CD4-positive, alpha-beta T cell (primary cell): ENCODE measurements around the gene VGLL4. TPM values are rescaled to one million over a fixed set of nuclear protein-coding genes. Genes with fewer than 3 reads are reported as not detected.

Experiments used
- ATAC-seq: fragments of 200-7000 bp; cut with Tn5 transposase; one replicate; pipeline ENCODE4 v1.10.0; 2022; ENCODE audit warnings: mild to moderate bottlenecking; ENCODE audit not compliant: poor library complexity
- CTCF ChIA-PET: fragments of 350-600 bp; sonication (Branson Sonifier 250); formaldehyde crosslinking; loops from one replicate; lab custom pipeline; 2021; ENCODE audit warnings: antibody characterized with exemption, inconsistent platforms; lab: Charles Lee
- POLR2A ChIA-PET: fragments of 350-600 bp; sonication (Branson Sonifier 250); formaldehyde crosslinking; loops from one replicate; lab custom pipeline; 2021; ENCODE audit warnings: antibody characterized with exemption, inconsistent platforms; lab: Charles Lee
- DNase-seq, 14 experiments: peaks; one replicate each; pipeline ENCODE4 v3.0.0-alpha.2; 2013 to 2020; ENCODE audit warnings: mixed read lengths in 2 of 14
- H3K27ac ChIP-seq, 2 donors: one replicate each; pipeline versions ENCODE4 v1.5.1 to v1.7.0; 2013; ENCODE audit warnings: low read length in 2 of 2, low read depth in 1 of 2, mild to moderate bottlenecking in 1 of 2
- H3K27me3 ChIP-seq, 2 experiments: 1 replicate in 1 of 2; 2 replicates in 1 of 2; pipeline versions ENCODE4 v1.6.1 to v1.7.0; 2013; ENCODE audit warnings: low read length in 2 of 2, control low read depth in 1 of 2, mild to moderate bottlenecking in 1 of 2, moderate library complexity in 1 of 2; ENCODE audit not compliant: insufficient read depth in 2 of 2, control insufficient read depth in 1 of 2
- H3K36me3 ChIP-seq: one replicate; pipeline ENCODE4 v1.6.1; 2013; ENCODE audit warnings: low read length, control low read depth; ENCODE audit not compliant: insufficient read depth
- H3K4me1 ChIP-seq: one replicate; pipeline ENCODE4 v1.6.1; 2013; ENCODE audit warnings: low read length, control low read depth; ENCODE audit not compliant: insufficient read depth
- H3K4me3 ChIP-seq: one replicate; pipeline ENCODE4 v1.5.1; 2013; ENCODE audit warnings: mild to moderate bottlenecking, low read length, moderate library complexity
- H3K9me3 ChIP-seq, 2 experiments: 1 replicate in 1 of 2; 2 replicates in 1 of 2; pipeline versions ENCODE4 v1.6.1 to v1.7.0; 2013; ENCODE audit warnings: low read length in 2 of 2, mild to moderate bottlenecking in 2 of 2, control low read depth in 1 of 2, moderate library complexity in 1 of 2; ENCODE audit not compliant: control insufficient read depth in 1 of 2, insufficient read depth in 1 of 2
- H3K27ac Mint-ChIP-seq: one replicate; pipeline ENCODE4 v1.8.0; 2020; ENCODE audit warnings: mixed read lengths
- H3K27me3 Mint-ChIP-seq: one replicate; pipeline ENCODE4 v1.8.0; 2021; ENCODE audit warnings: mixed read lengths
- H3K36me3 Mint-ChIP-seq: one replicate; pipeline ENCODE4 v1.8.0; 2021; ENCODE audit warnings: low read depth, mixed read lengths
- H3K4me1 Mint-ChIP-seq: one replicate; pipeline ENCODE4 v1.8.0; 2021; ENCODE audit warnings: low read depth, mixed read lengths
- H3K4me3 Mint-ChIP-seq: one replicate; pipeline ENCODE4 v1.8.0; 2020; ENCODE audit warnings: mild to moderate bottlenecking, mixed read lengths
- H3K9me3 Mint-ChIP-seq: one replicate; pipeline ENCODE4 v1.8.0; 2020; ENCODE audit warnings: mixed read lengths
- intact Hi-C, 2 experiments: fragments of 100-400 bp; cut with DNase I in 1 of 2; cut with micrococcal nuclease in 1 of 2; formaldehyde crosslinking; loops; one replicate each; pipeline versions ENCODE4 v1.15.1 to v1.9.0; 2023 to 2025; cut with DNase I, micrococcal nuclease
- total RNA-seq, 174 experiments: library from RNA in 2 of 174; stranded (reverse) in 2 of 174; gene quantifications; one replicate each; pipeline ENCODE4 v1.2.3 and lab custom pipeline; 2021 to 2026
- TF ChIP-seq, protein P1 (sequence below): fragments of 200-600 bp; IDR thresholded peaks from one replicate; pipeline ENCODE4 v1.8.0; 2022; ENCODE audit warnings: antibody characterized with exemption, mild to moderate bottlenecking

VGLL4 gene
- total RNA-seq, 2 experiments from 2014 or later: 10.5 to 11.3 TPM

DNA sequence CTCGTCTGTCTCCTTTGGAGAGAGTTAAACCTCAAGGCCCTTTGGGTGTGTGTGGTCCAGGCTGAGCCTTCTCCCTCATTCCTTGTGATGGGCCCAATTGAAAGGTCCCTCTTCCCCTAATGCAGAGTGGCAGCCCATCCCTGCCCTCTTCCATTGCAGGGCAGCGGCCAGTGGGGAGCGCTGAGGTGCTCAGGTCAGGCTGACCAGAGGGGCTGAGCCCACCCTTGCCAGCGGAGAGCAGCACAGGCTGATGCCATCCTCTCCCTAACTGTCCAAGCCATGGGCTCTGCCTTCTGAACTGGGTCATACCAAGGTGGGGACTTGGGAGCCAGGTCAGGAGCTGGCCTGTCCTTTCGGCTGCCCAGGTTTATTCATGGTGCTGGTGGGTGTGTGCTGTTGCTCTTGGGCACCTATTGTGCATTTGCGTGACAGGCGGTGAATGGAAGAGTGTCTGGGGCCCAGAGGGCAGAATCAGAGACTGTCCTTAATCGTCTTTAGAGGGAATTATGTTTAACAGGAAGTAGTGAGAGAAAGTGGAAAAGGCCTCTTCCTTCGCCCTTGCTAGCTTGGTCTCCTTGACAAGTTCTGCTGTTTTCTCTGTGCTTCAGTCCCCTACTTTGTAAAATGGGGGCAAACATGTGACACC is 96.9 kb downstream of the VGLL4 start:
- ChIA-PET POLR2A (no interaction called here), CTCF (no interaction called here)
- Mint-ChIP-seq H3K4me3 (no peak overlapping the region), H3K36me3 (peaks cover 11% of the 10 kb centered on the region), H3K9me3 (no peaks in the 10 kb centered on the region), H3K27me3 (no peaks in the 10 kb centered on the region), H3K4me1 (no peaks in the 10 kb centered on the region), H3K27ac (no peak overlapping the region)
- intact Hi-C loops: no loop called here
- peaks cover 0 to 4% of the 10 kb centered on the region in 2 experiments for H3K9me3 ChIP-seq
- H3K27ac ChIP-seq: no peak overlapping the region
- H3K27me3 ChIP-seq: no peaks in the 10 kb centered on the region
- DNase-seq (no peak), ATAC-seq (no peak)
- TF ChIP-seq, protein P1, sequence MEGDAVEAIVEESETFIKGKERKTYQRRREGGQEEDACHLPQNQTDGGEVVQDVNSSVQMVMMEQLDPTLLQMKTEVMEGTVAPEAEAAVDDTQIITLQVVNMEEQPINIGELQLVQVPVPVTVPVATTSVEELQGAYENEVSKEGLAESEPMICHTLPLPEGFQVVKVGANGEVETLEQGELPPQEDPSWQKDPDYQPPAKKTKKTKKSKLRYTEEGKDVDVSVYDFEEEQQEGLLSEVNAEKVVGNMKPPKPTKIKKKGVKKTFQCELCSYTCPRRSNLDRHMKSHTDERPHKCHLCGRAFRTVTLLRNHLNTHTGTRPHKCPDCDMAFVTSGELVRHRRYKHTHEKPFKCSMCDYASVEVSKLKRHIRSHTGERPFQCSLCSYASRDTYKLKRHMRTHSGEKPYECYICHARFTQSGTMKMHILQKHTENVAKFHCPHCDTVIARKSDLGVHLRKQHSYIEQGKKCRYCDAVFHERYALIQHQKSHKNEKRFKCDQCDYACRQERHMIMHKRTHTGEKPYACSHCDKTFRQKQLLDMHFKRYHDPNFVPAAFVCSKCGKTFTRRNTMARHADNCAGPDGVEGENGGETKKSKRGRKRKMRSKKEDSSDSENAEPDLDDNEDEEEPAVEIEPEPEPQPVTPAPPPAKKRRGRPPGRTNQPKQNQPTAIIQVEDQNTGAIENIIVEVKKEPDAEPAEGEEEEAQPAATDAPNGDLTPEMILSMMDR: no peak
- no peaks in the 10 kb centered on the region for H3K4me1 ChIP-seq
- no peak overlapping the region for H3K4me3 ChIP-seq
- H3K36me3 ChIP-seq: no peaks in the 10 kb centered on the region

DNA sequence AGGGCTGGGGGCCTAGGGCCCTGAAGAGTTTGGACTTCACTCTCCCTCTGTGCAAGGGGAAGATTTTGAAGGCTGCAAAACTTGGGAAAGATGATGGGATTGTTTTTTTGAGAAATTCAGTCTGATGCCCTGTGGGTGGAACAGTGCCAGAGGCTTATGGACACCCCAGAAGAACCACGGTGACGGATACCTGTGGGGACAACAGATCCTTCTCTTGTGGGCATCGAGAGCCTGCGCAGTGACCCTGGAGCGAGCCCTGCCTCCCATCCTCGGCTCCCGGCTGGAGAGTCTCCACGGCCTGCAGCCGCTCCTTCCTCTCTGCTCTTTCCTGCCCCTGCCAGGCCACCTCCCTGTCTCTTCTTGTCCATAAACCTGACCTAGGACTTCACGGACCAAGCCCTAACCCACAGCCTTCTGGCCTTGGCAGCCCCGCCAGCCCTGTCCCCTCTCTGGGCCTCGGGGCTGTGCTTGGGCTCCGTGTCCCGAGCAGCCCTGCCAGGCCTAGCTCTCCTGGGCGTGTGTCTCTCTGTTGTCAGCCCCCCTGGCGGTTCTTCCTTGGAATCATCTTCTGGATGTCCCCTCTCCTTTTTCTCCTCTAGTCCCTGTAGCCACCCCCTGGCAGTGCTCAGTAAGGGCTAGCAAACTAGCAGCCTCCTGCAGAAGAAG is 98.4 kb downstream of the VGLL4 start:
- H3K36me3 ChIP-seq: no peaks in the 10 kb centered on the region
- TF ChIP-seq, protein P1: no peak
- no peaks in the 10 kb centered on the region for H3K9me3 Mint-ChIP-seq
- peaks cover 4% of the 10 kb centered on the region for H3K36me3 Mint-ChIP-seq
- H3K27me3 Mint-ChIP-seq: no peaks in the 10 kb centered on the region
- H3K27ac ChIP-seq: no peak overlapping the region
- ATAC-seq: no peak
- H3K4me3 Mint-ChIP-seq: no peak overlapping the region
- no peak overlapping the region for H3K4me3 ChIP-seq
- ChIA-PET CTCF (no interaction called here), POLR2A (no interaction called here)
- H3K27ac Mint-ChIP-seq: no peak overlapping the region
- no peak for DNase-seq
- no peaks in the 10 kb centered on the region for H3K4me1 Mint-ChIP-seq
- no peaks in the 10 kb centered on the region for H3K4me1 ChIP-seq
- H3K27me3 ChIP-seq: no peaks in the 10 kb centered on the region
- peaks cover 0 to 4% of the 10 kb centered on the region in 2 experiments for H3K9me3 ChIP-seq
- intact Hi-C loops: no loop called here

DNA sequence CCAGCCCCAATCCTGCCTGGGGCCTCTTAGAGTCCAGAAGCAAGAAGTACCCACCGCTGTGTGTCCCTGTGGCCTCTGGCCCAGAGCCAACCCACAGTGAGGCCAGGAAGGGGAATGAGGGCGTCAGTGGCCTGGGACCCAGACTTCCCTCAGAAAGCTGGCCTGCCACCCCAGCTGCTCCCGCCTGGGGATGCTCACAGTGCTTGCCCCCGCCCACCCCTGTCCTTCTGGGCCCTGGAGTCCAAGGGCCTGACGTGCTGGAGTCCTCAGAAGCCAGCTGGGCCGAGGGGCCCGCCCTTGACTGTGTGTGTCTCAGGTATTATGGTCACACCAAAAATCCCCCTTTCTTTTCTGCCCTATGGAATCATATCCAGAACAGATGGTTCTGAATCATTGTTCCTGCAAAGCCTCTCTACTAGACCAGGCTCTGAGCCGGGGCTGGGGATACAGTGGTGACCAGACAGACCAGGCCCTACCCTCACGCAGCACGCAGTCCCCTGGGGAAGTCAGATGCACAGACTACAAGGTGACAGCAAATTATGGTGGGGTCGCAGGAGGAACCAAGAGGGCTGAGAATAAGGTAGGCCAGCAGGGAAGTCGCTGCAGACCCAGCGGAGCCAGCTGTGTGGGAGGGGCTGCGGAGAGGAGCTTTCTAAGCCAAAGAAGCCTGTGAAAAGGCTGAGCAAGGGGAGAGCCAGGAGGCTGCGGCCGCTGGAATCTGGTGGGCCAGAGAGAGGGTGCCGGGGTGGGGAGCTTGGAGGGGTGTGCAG is 99.1 kb downstream of the VGLL4 start:
- Mint-ChIP-seq H3K27ac (no peak overlapping the region), H3K36me3 (peaks cover 4% of the 10 kb centered on the region), H3K4me3 (no peak overlapping the region), H3K4me1 (no peaks in the 10 kb centered on the region), H3K9me3 (no peaks in the 10 kb centered on the region), H3K27me3 (no peaks in the 10 kb centered on the region)
- DNase-seq (no peak), ATAC-seq (no peak)
- TF ChIP-seq, protein P1: no peak
- Histone ChIP-seq H3K4me3 (no peak overlapping the region), H3K9me3 (peaks cover 0 to 4% of the 10 kb centered on the region in 2 experiments), H3K4me1 (no peaks in the 10 kb centered on the region), H3K27me3 (no peaks in the 10 kb centered on the region), H3K36me3 (no peaks in the 10 kb centered on the region), H3K27ac (no peak overlapping the region)
- ChIA-PET CTCF (no interaction called here), POLR2A (no interaction called here)
- intact Hi-C loops: no loop called here
